OCI-LY1 (cell line): ENCODE measurements around the gene NBL1.

Source experiments
- CTCF ChIP-seq: fragments of 200-600 bp; sonication (generic), shearing (Covaris generic); IDR thresholded peaks from 2 replicates; pipeline ENCODE4 v1.5.1; 2017; ENCODE audit warnings: mild to moderate bottlenecking, antibody characterized with exemption, low read length, moderate library complexity, mixed read lengths
- EZH2 ChIP-seq: fragments of 200-600 bp; sonication (generic), shearing (Covaris generic); IDR thresholded peaks from 2 replicates; pipeline ENCODE4 v1.8.0; 2017; ENCODE audit warnings: borderline replicate concordance, mixed run types, mild to moderate bottlenecking, antibody characterized with exemption, low read length, moderate library complexity, mixed read lengths

- TF ChIP-seq CTCF (no peak), EZH2 (no peak)
Measured at GRCh38 chr1:19622204-19622603, 21.9 kb upstream of the NBL1 start.
